IMR-90 (cell line): ENCODE data around the gene ST6GALNAC2. TPM values are rescaled to one million over a fixed set of nuclear protein-coding genes. Genes with fewer than 3 reads are reported as not detected.
"Not testable (repeated sequence)": the region's sequence is repeated elsewhere in the genome, so short reads cannot be mapped to it uniquely, and the experiment has no call there.

Source experiments
- ATAC-seq: fragments of 200-7000 bp; cut with Tn5 transposase; 2 replicates; pipeline ENCODE4 v1.9.1; 2020; ENCODE audit warnings: low read depth, mild to moderate bottlenecking, moderate library complexity
- BruUV-seq: library from RNA; stranded (reverse); fragments of 400-500 nt; replicated peaks from 2 replicates; lab custom pipeline; 2021; lab: Mats Ljungman, UMichigan
- CTCF ChIA-PET: fragments of 300-600 bp; formaldehyde crosslinking; extraction: SDS; loops from one replicate; lab custom pipeline; 2021; ENCODE audit warnings: antibody characterized with exemption; lab: Yijun Ruan, JAX
- POLR2A ChIA-PET: fragments of 300-600 bp; sonication (Branson Sonifier 250); formaldehyde crosslinking; loops from one replicate; lab custom pipeline; 2022; ENCODE audit warnings: antibody characterized with exemption; ENCODE audit not compliant: unreplicated experiment; lab: Charles Lee
- DNase-seq: peaks from one replicate; pipeline ENCODE4 v3.0.0; 2013
- H2AFZ ChIP-seq: replicated peaks from 2 replicates; pipeline ENCODE3; 2013; ENCODE audit warnings: low read length, mild to moderate bottlenecking; ENCODE audit not compliant: poor library complexity
- H2AK5ac ChIP-seq: 2 replicates; pipeline ENCODE4 v1.6.1; 2013; ENCODE audit warnings: low read depth, low read length, inconsistent platforms
- H2AK9ac ChIP-seq: replicated peaks from 2 replicates; pipeline ENCODE3; 2013; ENCODE audit warnings: mild to moderate bottlenecking, low read depth, low read length, moderate library complexity; ENCODE audit not compliant: poor library complexity
- H2BK120ac ChIP-seq: 2 replicates; pipeline ENCODE4 v1.6.1; 2013; ENCODE audit warnings: low read depth, low read length, inconsistent platforms
- H2BK15ac ChIP-seq: 3 replicates; pipeline ENCODE4 v1.6.1; 2013; ENCODE audit warnings: low read depth, low read length, inconsistent platforms
- H2BK20ac ChIP-seq: 2 replicates; pipeline ENCODE4 v1.6.1; 2013; ENCODE audit warnings: low read depth, mild to moderate bottlenecking, inconsistent platforms, low read length, moderate library complexity
- H2BK5ac ChIP-seq: 2 replicates; pipeline ENCODE4 v1.6.1; 2013; ENCODE audit warnings: mild to moderate bottlenecking, low read depth, low read length, inconsistent platforms; ENCODE audit not compliant: poor library complexity, severe bottlenecking
- H3K14ac ChIP-seq: replicated peaks from 2 replicates; pipeline ENCODE4 v1.6.1; 2013; ENCODE audit warnings: low read depth, low read length, inconsistent platforms
- H3K18ac ChIP-seq: 2 replicates; pipeline ENCODE4 v1.6.1; 2013; ENCODE audit warnings: low read depth, low read length, control low read depth
- H3K23ac ChIP-seq: 2 replicates; pipeline ENCODE4 v1.6.1; 2013; ENCODE audit warnings: low read depth, low read length, inconsistent platforms
- H3K27ac ChIP-seq: 2 replicates; pipeline ENCODE4 v1.5.1; 2013; ENCODE audit warnings: mild to moderate bottlenecking, control low read depth, low read length; ENCODE audit not compliant: insufficient read depth
- H3K27me3 ChIP-seq: 2 replicates; pipeline ENCODE4 v1.6.1; 2013; ENCODE audit warnings: low read length; ENCODE audit not compliant: control insufficient read depth, insufficient read depth
- H3K36me3 ChIP-seq: 2 replicates; pipeline ENCODE4 v1.6.1; 2013; ENCODE audit warnings: low read length, mixed read lengths; ENCODE audit not compliant: control insufficient read depth, insufficient read depth
- H3K4ac ChIP-seq: 2 replicates; pipeline ENCODE4 v1.6.1; 2013; ENCODE audit warnings: low read depth, low read length, inconsistent platforms
- H3K4me1 ChIP-seq: 2 replicates; pipeline ENCODE4 v1.6.1; 2013; ENCODE audit warnings: low read length, mixed read lengths; ENCODE audit not compliant: control insufficient read depth, insufficient read depth
- H3K4me2 ChIP-seq: 2 replicates; pipeline ENCODE4 v1.6.1; 2013; ENCODE audit warnings: low read depth, mild to moderate bottlenecking, control low read depth, low read length, moderate library complexity
- H3K4me3 ChIP-seq: 2 replicates; pipeline ENCODE4 v1.5.1; 2013; ENCODE audit warnings: low read depth, mild to moderate bottlenecking, control low read depth, low read length, moderate library complexity; ENCODE audit not compliant: insufficient read depth
- H3K56ac ChIP-seq: 2 replicates; pipeline ENCODE4 v1.6.1; 2013; ENCODE audit warnings: low read length, inconsistent platforms; ENCODE audit not compliant: insufficient read depth; ENCODE audit errors: extremely low read depth
- H3K79me1 ChIP-seq, 2 experiments: 2 replicates each; pipeline ENCODE4 v1.6.1; 2013; ENCODE audit warnings: low read length in 2 of 2, inconsistent platforms in 1 of 2, low read depth in 1 of 2
- H3K9ac ChIP-seq: 2 replicates; pipeline ENCODE4 v1.6.1; 2013; ENCODE audit warnings: low read depth, low read length, control low read depth
- H3K9me1 ChIP-seq: 2 replicates; pipeline ENCODE4 v1.6.1; 2013; ENCODE audit warnings: low read length, inconsistent platforms; ENCODE audit not compliant: insufficient read depth
- H3K9me3 ChIP-seq: 2 replicates; pipeline ENCODE4 v1.6.1; 2013; ENCODE audit warnings: low read length; ENCODE audit not compliant: control insufficient read depth, insufficient read depth
- H4K20me1 ChIP-seq: 2 replicates; pipeline ENCODE4 v1.6.1; 2013; ENCODE audit warnings: low read length, inconsistent platforms; ENCODE audit not compliant: insufficient read depth
- H4K5ac ChIP-seq: 2 replicates; pipeline ENCODE4 v1.6.1; 2013; ENCODE audit warnings: mild to moderate bottlenecking, low read depth, low read length, control low read depth
- H4K8ac ChIP-seq, 2 experiments: 2 replicates each; pipeline ENCODE4 v1.6.1; 2013; ENCODE audit warnings: low read depth in 2 of 2, low read length in 2 of 2, control low read depth in 1 of 2, inconsistent platforms in 1 of 2
- H4K91ac ChIP-seq: 2 replicates; pipeline ENCODE4 v1.6.1; 2013; ENCODE audit warnings: low read depth, low read length, inconsistent platforms; ENCODE audit not compliant: insufficient read depth
- WGBS, 2 experiments: methylation state at CpG; one replicate each; pipeline versions ENCODE4 v1.1.5 to v1.1.7; 2013; ENCODE audit warnings: missing lambda C conversion rate in 2 of 2; ENCODE audit not compliant: insufficient read length in 1 of 2; ENCODE audit errors: extremely low coverage in 2 of 2; 5-methylcytosine and 5-hydroxymethylcytosine counted together
- dilution Hi-C: fragments of 300-500 bp; cut with HindIII; formaldehyde crosslinking; loops from one replicate; pipeline ENCODE4 v1.14.3; 2018; ENCODE audit warnings: low sequenced_read_pairs; ENCODE audit not compliant: unreplicated experiment
- in situ Hi-C: fragments of 300-500 bp; cut with MboI; formaldehyde crosslinking; loops from 3 replicates; pipeline ENCODE4 v1.14.3; 2019; ENCODE audit warnings: low sequenced_read_pairs, inconsistent platforms, mixed read lengths
- intact Hi-C: fragments of 100-400 bp; cut with micrococcal nuclease; formaldehyde crosslinking; loops from 2 replicates; pipeline ENCODE4 v1.10.0; 2022
- polyA plus RNA-seq, 3 experiments: library from polyadenylated mRNA; depleted of rRNA; stranded (reverse); fragments of >200 nt; gene quantifications; 2 replicates each; pipeline ENCODE4 v1.2.3, GENCODE V29; 2012; ENCODE audit warnings: low replicate concordance in 1 of 3
- total RNA-seq: library from RNA; depleted of rRNA; stranded (reverse); fragments of >200 nt; gene quantifications from 2 replicates; pipeline ENCODE4 v1.2.3, GENCODE V29; 2012
- TF ChIP-seq, protein P1 (sequence below): fragments of 150-350 bp; IDR thresholded peaks from 2 replicates; pipeline ENCODE4 v1.6.1; 2016; ENCODE audit warnings: low read depth, mild to moderate bottlenecking, low read length, moderate library complexity, borderline replicate concordance

ST6GALNAC2 gene
- total and polyA plus RNA-seq, 2 of the 4 experiments (the other 2 are of a cell fraction): 0.10 TPM; not detected in 1

DNA sequence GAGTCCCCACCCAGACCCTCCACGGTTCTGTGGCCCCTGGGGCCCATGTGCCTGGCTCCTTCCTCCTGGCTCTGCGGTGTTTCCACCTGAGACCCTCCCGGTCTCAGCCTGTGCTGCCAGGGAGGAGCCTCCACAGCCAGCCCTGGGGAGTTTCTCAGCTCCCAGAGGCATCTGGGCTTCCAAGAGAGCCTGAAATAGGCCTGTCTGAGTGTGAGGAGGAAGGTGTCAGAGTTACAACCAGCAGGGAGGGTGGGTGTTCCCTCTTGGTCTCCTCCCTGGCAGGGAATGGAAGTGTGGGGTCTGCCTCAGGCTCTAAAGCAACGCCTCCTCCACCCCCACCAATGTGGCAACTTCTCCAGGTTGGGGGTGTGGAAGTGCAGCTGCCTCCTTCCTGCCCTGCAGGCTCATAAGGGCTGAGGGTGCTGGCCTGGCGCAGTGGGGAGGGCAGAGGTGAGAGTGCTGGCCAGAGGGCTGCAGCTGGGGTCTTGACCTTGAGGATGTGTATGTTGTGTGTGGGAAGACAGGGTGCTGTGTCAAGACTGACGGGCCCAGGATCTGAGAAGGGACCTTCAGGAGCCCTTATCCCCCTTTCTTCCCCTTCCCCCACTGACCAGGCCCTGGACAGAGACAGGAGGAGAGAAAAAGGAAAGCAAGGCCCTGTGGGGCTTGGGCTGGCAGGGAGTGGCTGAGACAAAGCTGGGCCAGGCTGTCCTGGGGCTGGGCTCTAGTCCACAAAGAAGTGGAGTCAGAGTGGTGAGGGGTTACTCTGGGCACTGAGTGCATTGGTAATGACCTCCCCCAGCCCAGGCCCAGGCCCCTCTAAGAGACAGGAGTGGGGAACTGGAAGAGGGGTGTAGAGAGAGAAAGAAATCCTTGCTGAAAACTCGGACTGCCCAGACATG is 50.6 kb downstream of the ST6GALNAC2 start (continued):
- TF ChIP-seq, protein P1, sequence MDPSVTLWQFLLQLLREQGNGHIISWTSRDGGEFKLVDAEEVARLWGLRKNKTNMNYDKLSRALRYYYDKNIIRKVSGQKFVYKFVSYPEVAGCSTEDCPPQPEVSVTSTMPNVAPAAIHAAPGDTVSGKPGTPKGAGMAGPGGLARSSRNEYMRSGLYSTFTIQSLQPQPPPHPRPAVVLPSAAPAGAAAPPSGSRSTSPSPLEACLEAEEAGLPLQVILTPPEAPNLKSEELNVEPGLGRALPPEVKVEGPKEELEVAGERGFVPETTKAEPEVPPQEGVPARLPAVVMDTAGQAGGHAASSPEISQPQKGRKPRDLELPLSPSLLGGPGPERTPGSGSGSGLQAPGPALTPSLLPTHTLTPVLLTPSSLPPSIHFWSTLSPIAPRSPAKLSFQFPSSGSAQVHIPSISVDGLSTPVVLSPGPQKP: no peak

DNA sequence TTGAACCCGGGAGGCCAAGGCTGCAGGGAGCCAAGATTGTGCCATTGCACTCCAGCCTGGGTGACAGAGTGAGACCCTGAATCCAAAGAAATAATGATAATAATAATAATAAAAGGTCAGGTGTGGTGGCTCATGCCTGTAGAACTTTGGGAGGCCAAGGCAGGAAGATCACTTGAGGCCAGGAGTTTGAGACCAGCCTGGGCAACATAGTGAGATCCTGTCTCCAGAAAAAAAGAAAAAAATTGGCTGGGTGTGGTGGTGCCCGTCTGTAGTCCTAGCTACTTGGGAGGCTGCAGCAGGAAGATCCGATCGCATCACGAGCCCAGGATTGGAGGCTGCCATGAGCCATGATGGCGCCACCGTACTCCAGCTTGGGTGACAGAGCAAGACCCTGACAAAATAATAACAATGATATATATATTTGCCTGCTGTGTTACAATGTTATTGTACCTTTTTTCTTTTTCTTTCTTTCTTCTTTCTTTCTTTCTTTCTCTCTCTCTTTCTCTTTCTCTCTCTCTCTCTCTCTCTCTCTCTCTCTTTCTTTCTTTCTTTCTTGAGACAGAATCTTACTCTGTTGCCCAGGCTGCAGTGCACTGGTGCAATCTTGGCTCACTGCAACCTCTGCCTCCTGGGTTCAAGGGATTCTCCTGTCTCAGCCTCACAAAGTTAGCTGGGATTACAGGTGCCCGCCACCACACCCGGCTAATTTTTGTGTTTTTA is 51.9 kb downstream of the ST6GALNAC2 start:
- H4K5ac ChIP-seq, H2BK15ac ChIP-seq, dilution Hi-C loops, ATAC-seq, H2BK5ac ChIP-seq, H3K4me3 ChIP-seq, POLR2A ChIA-PET, in situ Hi-C loops, H4K8ac ChIP-seq, H4K91ac ChIP-seq, H2AFZ ChIP-seq, H3K4ac ChIP-seq, H3K36me3 ChIP-seq, H3K14ac ChIP-seq, H2BK20ac ChIP-seq, H2AK5ac ChIP-seq, H3K18ac ChIP-seq, DNase-seq, H3K27ac ChIP-seq, BruUV-seq, H3K23ac ChIP-seq, H4K20me1 ChIP-seq, H3K9me3 ChIP-seq, H3K27me3 ChIP-seq, H3K56ac ChIP-seq, H2BK120ac ChIP-seq, H3K9ac ChIP-seq, H3K4me2 ChIP-seq, H2AK9ac ChIP-seq: not testable (repeated sequence)
- peaks cover 0 to 18% of the 10 kb centered on the region in 2 experiments; a peak in 1 of 4 replicates for H3K79me1 ChIP-seq
- 92% methylated on average over 2 of the region's 9 CpGs; no CpG with 5 or more reads in 1 of the 2 experiments for WGBS, 2 experiments
- peaks cover 24% of the 10 kb centered on the region for H3K4me1 ChIP-seq
- H3K9me1 ChIP-seq: peaks cover 14% of the 10 kb centered on the region
- intact Hi-C loops: loop anchor here (10.0 kb wide), 1 partner anchor 531 kb away; no protein-coding TSS in a partner anchor
- CTCF ChIA-PET: interaction anchor here (1.0 kb wide), 1 partner anchor 13 kb away, joined by 3 read pairs; no protein-coding TSS in a partner anchor
